Activated T-helper 2 cell treated with anti-CD3 and anti-CD28 coated beads, Interferon-gamma antibody, Interleukin-2, Interleukin-4, amounts not matched to agents 10 μg/mL and 5 μg/mL and 100 μg/mL, durations not matched to agents 14 hours and 24 hours and 36 hours (primary cell): ENCODE data around the gene CRTC2. TPM values are rescaled to one million over a fixed set of nuclear protein-coding genes. Genes with fewer than 3 reads are reported as not detected.

Experiments
- DNase-seq: peaks from one replicate; pipeline ENCODE4 v3.0.0; 2021; ENCODE audit warnings: low spot score
- H3K27ac Mint-ChIP-seq: one replicate; pipeline ENCODE4 v1.8.0; 2021; ENCODE audit warnings: mixed read lengths
- H3K27me3 Mint-ChIP-seq: one replicate; pipeline ENCODE4 v1.8.0; 2021; ENCODE audit warnings: low read depth, mixed read lengths
- H3K36me3 Mint-ChIP-seq: one replicate; pipeline ENCODE4 v1.8.0; 2021; ENCODE audit warnings: low read depth, mixed read lengths
- H3K4me1 Mint-ChIP-seq: one replicate; pipeline ENCODE4 v1.8.0; 2021; ENCODE audit warnings: low read depth, mixed read lengths
- H3K4me3 Mint-ChIP-seq: one replicate; pipeline ENCODE4 v1.8.0; 2021; ENCODE audit warnings: low read depth, mild to moderate bottlenecking, moderate library complexity, mixed read lengths
- H3K9me3 Mint-ChIP-seq: one replicate; pipeline ENCODE4 v1.8.0; 2021; ENCODE audit warnings: mixed read lengths
- intact Hi-C: fragments of 100-400 bp; cut with micrococcal nuclease; formaldehyde crosslinking; loops from one replicate; pipeline ENCODE4 v1.15.1; 2023
- total RNA-seq: library from RNA; stranded (reverse); gene quantifications from 2 replicates; pipeline ENCODE4 v1.2.3, GENCODE V29; 2022

CRTC2 gene
- total RNA-seq, 1 donor from 2014 or later = 71.6 TPM

- intact Hi-C loops = no loop called here
- no peak overlapping the region for H3K27ac Mint-ChIP-seq
- H3K9me3 Mint-ChIP-seq = no peaks in the 10 kb centered on the region
- no peak overlapping the region for H3K4me3 Mint-ChIP-seq
- peaks cover 15% of the 10 kb centered on the region for H3K4me1 Mint-ChIP-seq
- no peak for DNase-seq
- no peaks in the 10 kb centered on the region for H3K27me3 Mint-ChIP-seq
- H3K36me3 Mint-ChIP-seq = peaks cover 76% of the 10 kb centered on the region
Observed at GRCh38 chr1:153940756-153941155, 17.7 kb downstream of the CRTC2 start.

- Mint-ChIP-seq H3K27me3 (no peaks in the 10 kb centered on the region), H3K9me3 (no peaks in the 10 kb centered on the region), H3K27ac (no peak overlapping the region), H3K36me3 (peaks cover 85% of the 10 kb centered on the region), H3K4me3 (no peak overlapping the region), H3K4me1 (peaks cover 10% of the 10 kb centered on the region)
- DNase-seq = no peak
- intact Hi-C loops = no loop called here
Observed at GRCh38 chr1:153939476-153939875, 18.9 kb downstream of the CRTC2 start.

- no peak overlapping the region for H3K27ac Mint-ChIP-seq
- H3K27me3 Mint-ChIP-seq = no peaks in the 10 kb centered on the region
- peaks cover 7% of the 10 kb centered on the region for H3K4me1 Mint-ChIP-seq
- no peak overlapping the region for H3K4me3 Mint-ChIP-seq
- intact Hi-C loops = no loop called here
- peaks cover 85% of the 10 kb centered on the region for H3K36me3 Mint-ChIP-seq
- DNase-seq = no peak
- H3K9me3 Mint-ChIP-seq = no peaks in the 10 kb centered on the region
Observed at GRCh38 chr1:153938996-153939395, 19.4 kb downstream of the CRTC2 start.

GRCh38 chr1:153937331-153937730 is 21.1 kb downstream of the CRTC2 start:
- DNase-seq = no peak
- Mint-ChIP-seq H3K27ac (no peak overlapping the region), H3K4me1 (no peaks in the 10 kb centered on the region), H3K9me3 (no peaks in the 10 kb centered on the region), H3K27me3 (no peaks in the 10 kb centered on the region), H3K4me3 (no peak overlapping the region), H3K36me3 (peaks cover 81% of the 10 kb centered on the region)
- intact Hi-C loops = no loop called here

GRCh38 chr1:153936011-153936802 is 22.2 kb downstream of the CRTC2 start:
- H3K27ac Mint-ChIP-seq = no peak overlapping the region
- peaks cover 78% of the 10 kb centered on the region for H3K36me3 Mint-ChIP-seq
- H3K27me3 Mint-ChIP-seq = no peaks in the 10 kb centered on the region
- intact Hi-C loops = no loop called here
- no peaks in the 10 kb centered on the region for H3K9me3 Mint-ChIP-seq
- DNase-seq = no peak
- no peak overlapping the region for H3K4me3 Mint-ChIP-seq
- no peaks in the 10 kb centered on the region for H3K4me1 Mint-ChIP-seq

GRCh38 chr1:153934746-153935145 is 23.7 kb downstream of the CRTC2 start:
- Mint-ChIP-seq H3K36me3 (peaks cover 76% of the 10 kb centered on the region), H3K9me3 (no peaks in the 10 kb centered on the region), H3K4me1 (no peaks in the 10 kb centered on the region), H3K4me3 (no peak overlapping the region), H3K27me3 (no peaks in the 10 kb centered on the region), H3K27ac (no peak overlapping the region)
- intact Hi-C loops = no loop called here
- no peak for DNase-seq

GRCh38 chr1:153933955-153934354 is 24.5 kb downstream of the CRTC2 start:
- no peak for DNase-seq
- H3K4me3 Mint-ChIP-seq = no peak overlapping the region
- peaks cover 74% of the 10 kb centered on the region for H3K36me3 Mint-ChIP-seq
- no peaks in the 10 kb centered on the region for H3K4me1 Mint-ChIP-seq
- intact Hi-C loops = no loop called here
- no peaks in the 10 kb centered on the region for H3K27me3 Mint-ChIP-seq
- H3K9me3 Mint-ChIP-seq = no peaks in the 10 kb centered on the region
- H3K27ac Mint-ChIP-seq = no peak overlapping the region

GRCh38 chr1:153933430-153933829 is 25.0 kb downstream of the CRTC2 start:
- H3K4me1 Mint-ChIP-seq = no peaks in the 10 kb centered on the region
- H3K4me3 Mint-ChIP-seq = no peak overlapping the region
- no peak for DNase-seq
- peaks cover 73% of the 10 kb centered on the region for H3K36me3 Mint-ChIP-seq
- no peak overlapping the region for H3K27ac Mint-ChIP-seq
- no peaks in the 10 kb centered on the region for H3K9me3 Mint-ChIP-seq
- intact Hi-C loops = no loop called here
- H3K27me3 Mint-ChIP-seq = no peaks in the 10 kb centered on the region

- Mint-ChIP-seq H3K36me3 (peaks cover 68% of the 10 kb centered on the region), H3K4me1 (peaks cover 4% of the 10 kb centered on the region)
Observed at GRCh38 chr1:153932156-153933131, 26.0 kb downstream of the CRTC2 start.

GRCh38 chr1:153929981-153930948 is 28.1 kb downstream of the CRTC2 start:
- H3K9me3 Mint-ChIP-seq = no peaks in the 10 kb centered on the region
- no peaks in the 10 kb centered on the region for H3K27me3 Mint-ChIP-seq
- H3K27ac Mint-ChIP-seq = no peak overlapping the region
- intact Hi-C loops = no loop called here
- DNase-seq = no peak
- H3K4me3 Mint-ChIP-seq = no peak overlapping the region
- peaks cover 47% of the 10 kb centered on the region for H3K36me3 Mint-ChIP-seq
- peaks cover 4% of the 10 kb centered on the region for H3K4me1 Mint-ChIP-seq

More at GRCh38 chr1:153932156-153933131, 26.0 kb downstream of the CRTC2 start:
- Mint-ChIP-seq H3K9me3 (no peaks in the 10 kb centered on the region), H3K27ac (no peak overlapping the region), H3K27me3 (no peaks in the 10 kb centered on the region), H3K4me3 (no peak overlapping the region)
- intact Hi-C loops = no loop called here
- DNase-seq = no peak

- Mint-ChIP-seq H3K9me3 (no peaks in the 10 kb centered on the region), H3K4me1 (peaks cover 4% of the 10 kb centered on the region), H3K27ac (no peak overlapping the region), H3K36me3 (peaks cover 38% of the 10 kb centered on the region), H3K4me3 (no peak overlapping the region), H3K27me3 (no peaks in the 10 kb centered on the region)
- intact Hi-C loops = no loop called here
- no peak for DNase-seq
Observed at GRCh38 chr1:153929426-153929825, 29.0 kb downstream of the CRTC2 start.

- intact Hi-C loops = no loop called here
- Mint-ChIP-seq H3K27ac (no peak overlapping the region), H3K36me3 (peaks cover 34% of the 10 kb centered on the region)
Observed at GRCh38 chr1:153928791-153929341, 29.5 kb downstream of the CRTC2 start.

More at GRCh38 chr1:153928791-153929341, 29.5 kb downstream of the CRTC2 start:
- Mint-ChIP-seq H3K4me3 (no peak overlapping the region), H3K9me3 (no peaks in the 10 kb centered on the region), H3K27me3 (no peaks in the 10 kb centered on the region), H3K4me1 (peaks cover 4% of the 10 kb centered on the region)
- no peak for DNase-seq
